GM21360 (cell line): ENCODE measurements around the gene GARIN3.
A peak's percentile ranks its signal among the peaks of the same experiment; 100 is the strongest.

Experiments used
- ATAC-seq: cut with Tn5 transposase; IDR thresholded peaks from one replicate; pipeline ENCODE4 v1.9.1; 2021; ENCODE audit warnings: mild to moderate bottlenecking, moderate library complexity; ENCODE audit not compliant: unreplicated experiment

The GARIN3 gene

GRCh38 chr5:157150995-157151394, 15.1 kb downstream of the GARIN3 start:
- ATAC-seq, result no peak

DNA sequence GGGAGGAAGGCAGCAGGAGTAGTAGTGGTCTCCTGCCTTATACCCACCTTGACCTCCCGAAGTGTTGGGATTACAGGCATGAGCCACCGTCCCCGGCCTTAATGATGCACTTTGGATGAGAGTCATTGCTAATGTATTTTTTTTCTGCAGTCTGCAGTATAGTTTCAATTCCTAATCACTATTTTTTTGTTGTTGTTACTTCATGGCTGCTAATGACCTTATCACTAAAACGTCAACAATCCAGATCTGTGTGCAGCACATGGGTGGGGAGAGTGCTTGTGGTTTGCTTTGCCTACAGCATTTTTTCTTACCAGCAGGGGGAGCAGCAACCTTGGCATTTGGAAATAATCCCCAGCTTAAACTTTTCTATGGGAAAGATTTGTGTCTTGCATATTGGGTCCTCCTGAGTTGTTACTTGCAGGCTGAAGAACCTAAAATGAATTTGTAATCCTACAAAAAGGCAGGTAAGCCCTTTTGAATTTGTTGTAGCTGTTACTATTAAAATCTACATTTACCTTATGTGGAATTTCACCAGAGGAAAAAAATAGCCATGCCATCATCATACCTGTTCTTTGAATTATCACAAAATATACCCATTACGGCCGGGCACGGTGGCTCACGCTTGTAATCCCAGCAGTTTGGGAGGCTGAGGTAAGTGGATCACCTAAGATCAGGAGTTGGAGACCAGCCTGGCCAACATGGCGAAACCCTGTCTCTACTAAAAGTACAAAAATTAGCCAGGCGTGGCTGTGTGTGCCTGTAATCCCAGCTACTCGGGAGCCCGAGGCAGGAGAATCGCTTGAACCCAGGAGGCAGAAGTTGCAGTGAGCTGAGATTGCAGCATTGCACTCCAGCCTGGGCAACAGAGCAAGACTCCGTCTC, 17.1 kb downstream of the GARIN3 start:
- peak; percentile 61 for ATAC-seq

- ATAC-seq, result peak; percentile 23
Measured at GRCh38 chr5:157143127-157143971, 22.7 kb downstream of the GARIN3 start.

GRCh38 chr5:157142317-157143126, 23.5 kb downstream of the GARIN3 start, which contains the start of gene MED7:
Gene MED7, minus strand, starts transcription at chr5:157142865. Its CDS starts 3,434 bp downstream, at chr5:157139431.
- peak; percentile 100 for ATAC-seq

GRCh38 chr5:157137691-157138090, 28.4 kb downstream of the GARIN3 start:
- no peak for ATAC-seq

- no peak for ATAC-seq
Measured at GRCh38 chr5:157132281-157132612, 33.8 kb downstream of the GARIN3 start.

DNA sequence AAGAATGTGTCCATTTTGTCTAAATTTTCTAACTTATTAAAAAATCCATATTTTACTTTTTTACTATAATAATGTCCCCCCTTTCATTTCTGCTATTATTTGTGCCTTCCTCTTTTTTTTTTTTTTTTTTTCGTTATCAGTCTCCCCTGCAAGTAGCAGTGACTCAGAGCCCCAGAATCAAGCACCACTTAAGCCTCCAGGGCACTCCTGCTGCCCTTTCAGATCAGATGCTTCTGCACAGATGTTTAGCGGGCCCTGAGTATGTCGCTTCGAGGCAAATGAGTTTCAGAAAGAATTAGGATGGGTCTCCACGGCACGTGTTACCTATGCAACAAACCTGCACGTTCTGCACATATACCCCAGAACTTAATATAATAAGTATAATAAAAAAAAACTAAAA, 35.1 kb downstream of the GARIN3 start:
- peak; percentile 83 for ATAC-seq

GRCh38 chr5:157121709-157122108, 44.4 kb downstream of the GARIN3 start:
- ATAC-seq, result no peak

GRCh38 chr5:157120102-157120501, 46.0 kb downstream of the GARIN3 start:
- ATAC-seq, result no peak

- peak; percentile 89 for ATAC-seq
Measured at GRCh38 chr5:157116483-157116954, 49.5 kb downstream of the GARIN3 start.

DNA sequence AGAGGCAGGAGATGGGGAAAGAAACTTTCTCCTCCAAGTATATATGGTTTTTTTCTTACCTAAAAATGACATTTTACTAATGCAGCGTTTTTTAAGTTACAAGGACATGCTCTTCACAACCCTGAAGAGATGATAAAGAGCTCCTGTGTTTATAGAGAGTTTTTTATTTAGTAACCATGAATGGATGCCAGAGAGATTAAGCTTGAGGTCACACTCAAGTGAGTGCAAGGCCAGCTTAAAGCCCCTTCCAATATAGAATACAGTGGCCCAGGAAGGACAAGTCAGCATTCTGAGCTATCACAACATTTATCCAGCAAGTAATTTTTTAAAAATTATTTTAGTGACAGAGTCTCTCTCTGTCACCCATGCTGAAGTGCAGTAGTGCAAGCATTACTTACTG, 50.6 kb downstream of the GARIN3 start:
- ATAC-seq, result no peak

GRCh38 chr5:157115012-157115411, 51.1 kb downstream of the GARIN3 start:
- no peak for ATAC-seq

DNA sequence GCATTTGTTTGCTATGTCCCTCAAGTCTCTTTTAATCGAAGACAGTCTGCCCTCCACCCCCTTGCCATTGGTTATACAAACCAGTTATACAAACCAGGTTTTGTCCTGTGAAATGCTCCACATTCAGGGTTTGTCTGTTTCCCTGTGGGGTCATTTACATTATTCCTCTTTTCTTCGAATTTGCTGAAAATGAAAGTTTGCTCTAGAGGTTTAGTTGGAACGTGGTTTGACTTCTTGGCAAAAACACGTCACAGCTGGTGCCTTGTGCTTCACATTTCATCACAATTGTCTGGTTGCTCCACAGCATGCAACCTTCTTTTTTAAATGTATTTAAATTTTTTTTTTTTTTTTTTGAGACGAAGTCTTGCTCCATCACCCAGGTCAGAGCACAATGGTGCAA, 53.1 kb downstream of the GARIN3 start:
- ATAC-seq, result no peak
